ENCODE measurements around the gene DMTF1. TPM values are rescaled to one million over a fixed set of nuclear protein-coding genes. Genes with fewer than 3 reads are reported as not detected.

The DMTF1 gene
- total RNA-seq, 3 donors from 2014 or later, result 85.9 to 185 (median 118) TPM

DNA sequence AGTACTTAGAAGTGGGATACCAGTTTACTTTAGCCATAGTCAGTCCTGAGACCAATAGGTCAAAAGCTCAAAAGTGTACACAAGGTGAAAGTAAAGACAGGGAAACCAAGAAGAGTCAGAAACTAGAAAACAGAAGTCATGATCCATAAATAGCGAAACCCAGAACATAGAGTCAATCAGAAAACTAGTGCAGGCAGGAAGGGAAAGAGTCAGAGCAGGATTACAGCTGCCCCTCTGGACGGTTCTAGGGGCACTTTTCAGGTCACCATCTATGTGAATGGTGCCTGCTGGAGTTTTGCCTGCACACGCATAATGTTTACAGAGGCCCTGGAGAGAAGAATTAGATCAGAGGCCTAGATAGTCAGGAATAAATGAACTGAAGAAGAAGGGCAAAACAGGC lies 22.4 kb upstream of the DMTF1 start:
- TF ChIP-seq POLR2AphosphoS5 (IDR thresholded peaks at IDR 0.05) (no peak), POLR2A (IDR thresholded peaks at IDR 0.05) (no peak), CTCF (IDR thresholded peaks at IDR 0.05) (no peak)
- intact Hi-C loops (cut with DNase I; ENCODE audit: low total_unique reads), result no loop called here
- DNase-seq (ENCODE audit: low spot score in 2 of 2), result no peak

DNA sequence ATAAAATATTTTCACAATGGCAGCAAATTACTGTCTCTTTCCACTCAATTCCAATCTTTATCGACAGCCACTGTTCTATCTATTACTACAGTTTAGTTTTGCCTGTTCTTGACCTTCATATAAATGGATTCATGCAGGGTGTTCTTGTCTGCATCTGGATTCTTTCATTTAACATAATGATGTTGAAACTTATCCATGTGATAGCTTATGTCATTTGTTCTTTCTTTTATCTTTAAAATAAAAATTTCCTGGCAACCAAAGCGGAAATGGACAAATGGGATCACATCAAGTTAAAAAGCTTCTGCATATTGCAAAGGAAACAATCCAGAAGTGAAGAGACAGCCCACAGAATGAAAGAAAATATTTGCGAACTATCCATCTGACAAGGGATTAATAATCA lies 20.5 kb upstream of the DMTF1 start:
- no peaks in the 10 kb centered on the region for H3K27me3 ChIP-seq
- H3K36me3 ChIP-seq, result no peaks in the 10 kb centered on the region
- no peak overlapping the region for H3K4me3 ChIP-seq
- H3K9me3 ChIP-seq, result no peaks in the 10 kb centered on the region
- intact Hi-C loops (cut with DNase I; ENCODE audit: low total_unique reads), result no loop called here
- no peaks in the 10 kb centered on the region for H3K4me1 ChIP-seq
- no peak for DNase-seq (ENCODE audit: low spot score in 2 of 2)
- TF ChIP-seq POLR2AphosphoS5 (IDR thresholded peaks at IDR 0.05), result no peak
- TF ChIP-seq POLR2A (IDR thresholded peaks at IDR 0.05), result no peak
- no peak for TF ChIP-seq CTCF (IDR thresholded peaks at IDR 0.05)
- no peak overlapping the region for H3K27ac ChIP-seq

More for the DNA sequence above, 22.4 kb upstream of the DMTF1 start:
- H3K36me3 ChIP-seq, result no peaks in the 10 kb centered on the region
- no peak overlapping the region for H3K27ac ChIP-seq
- H3K9me3 ChIP-seq, result no peaks in the 10 kb centered on the region
- H3K4me1 ChIP-seq, result no peaks in the 10 kb centered on the region
- H3K4me3 ChIP-seq, result no peak overlapping the region
- H3K27me3 ChIP-seq, result no peaks in the 10 kb centered on the region

DNA sequence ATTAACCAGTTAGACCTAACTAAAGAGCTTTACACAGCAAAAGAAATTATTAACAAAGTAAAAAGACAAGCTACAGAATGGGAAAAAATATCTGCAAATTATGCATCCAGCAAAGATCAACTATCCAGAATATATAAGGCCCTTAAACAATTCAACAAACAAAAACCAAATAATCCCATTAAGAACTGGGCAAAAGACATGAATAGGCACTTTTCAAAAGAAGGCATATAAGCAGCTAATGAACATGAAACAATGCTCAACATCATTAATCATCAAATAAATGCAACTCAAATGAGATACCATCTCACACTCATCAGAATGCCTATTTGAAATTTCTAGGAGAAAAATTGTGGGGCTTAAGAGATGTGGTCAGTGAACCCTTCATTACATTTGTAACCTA lies 15.0 kb upstream of the DMTF1 start:
- H3K27ac ChIP-seq, result no peak overlapping the region
- H3K36me3 ChIP-seq, result no peaks in the 10 kb centered on the region
- no peaks in the 10 kb centered on the region for H3K4me1 ChIP-seq
- no peak for DNase-seq (ENCODE audit: low spot score in 2 of 2)
- H3K4me3 ChIP-seq, result no peak overlapping the region
- H3K27me3 ChIP-seq, result no peaks in the 10 kb centered on the region
- H3K9me3 ChIP-seq, result no peaks in the 10 kb centered on the region
- TF ChIP-seq CTCF (IDR thresholded peaks at IDR 0.05), result no peak
- TF ChIP-seq POLR2A (IDR thresholded peaks at IDR 0.05), result no peak
- no peak for TF ChIP-seq POLR2AphosphoS5 (IDR thresholded peaks at IDR 0.05)
- intact Hi-C loops (cut with DNase I; ENCODE audit: low total_unique reads), result no loop called here

- H3K27me3 ChIP-seq, result no peaks in the 10 kb centered on the region
- no peaks in the 10 kb centered on the region for H3K36me3 ChIP-seq
- DNase-seq (ENCODE audit: low spot score in 2 of 2), result no peak
- no peaks in the 10 kb centered on the region for H3K4me1 ChIP-seq
- no peaks in the 10 kb centered on the region for H3K9me3 ChIP-seq
- H3K4me3 ChIP-seq, result no peak overlapping the region
- TF ChIP-seq POLR2A (IDR thresholded peaks at IDR 0.05), result no peak
- TF ChIP-seq CTCF (IDR thresholded peaks at IDR 0.05), result no peak
- no peak for TF ChIP-seq POLR2AphosphoS5 (IDR thresholded peaks at IDR 0.05)
- intact Hi-C loops (cut with DNase I; ENCODE audit: low total_unique reads), result no loop called here
- H3K27ac ChIP-seq, result no peak overlapping the region
Observed at GRCh38 chr7:87139514-87139913, 12.7 kb upstream of the DMTF1 start.

GRCh38 chr7:87140271-87140748 lies 11.9 kb upstream of the DMTF1 start:
- intact Hi-C loops (cut with DNase I; ENCODE audit: low total_unique reads), result loop anchor here (5.0 kb wide), 1 partner anchor 208 kb away; no protein-coding TSS in a partner anchor
- TF ChIP-seq CTCF (IDR thresholded peaks at IDR 0.05) (no peak), POLR2A (IDR thresholded peaks at IDR 0.05) (no peak), POLR2AphosphoS5 (IDR thresholded peaks at IDR 0.05) (no peak)
- Histone ChIP-seq H3K9me3 (no peaks in the 10 kb centered on the region), H3K36me3 (no peaks in the 10 kb centered on the region), H3K4me1 (no peaks in the 10 kb centered on the region), H3K27me3 (no peaks in the 10 kb centered on the region), H3K4me3 (no peak overlapping the region), H3K27ac (no peak overlapping the region)
- no peak for DNase-seq (ENCODE audit: low spot score in 2 of 2)
